BLaER1 treated with 17β-estradiol and CSF1 and Interleukin-3, amounts not matched to agents 10 nM and 100 nM (cell line): ENCODE results near the gene EIF2D.

Experiments used
- H3K27ac ChIP-seq, 11 experiments: shearing (Covaris generic); formaldehyde crosslinking; 2 replicates each; pipeline ENCODE4 v1.8.1; 2022
- H3K27me3 ChIP-seq, 11 experiments: shearing (Covaris generic); formaldehyde crosslinking; 2 replicates each; pipeline ENCODE4 v1.8.1; 2022
- H3K36me3 ChIP-seq, 11 experiments: shearing (Covaris generic); formaldehyde crosslinking; 2 replicates each; pipeline ENCODE4 v1.8.1; 2022
- H3K4me1 ChIP-seq, 10 experiments: shearing (Covaris generic); formaldehyde crosslinking; 2 replicates each; pipeline ENCODE4 v1.8.1; 2022
- H3K4me2 ChIP-seq, 11 experiments: shearing (Covaris generic); formaldehyde crosslinking; 2 replicates each; pipeline ENCODE4 v1.8.1; 2022
- H3K4me3 ChIP-seq, 10 experiments: shearing (Covaris generic); formaldehyde crosslinking; 2 replicates each; pipeline ENCODE4 v1.8.1; 2022
- H3K9ac ChIP-seq, 11 experiments: shearing (Covaris generic); formaldehyde crosslinking; 2 replicates each; pipeline ENCODE4 v1.8.1; 2022
- H3K9me3 ChIP-seq, 11 experiments: shearing (Covaris generic); formaldehyde crosslinking; replicated peaks in 1 of 11; 2 replicates each; pipeline ENCODE4 v1.8.1; 2022
- H4K20me1 ChIP-seq, 11 experiments: shearing (Covaris generic); formaldehyde crosslinking; 2 replicates each; pipeline ENCODE4 v1.8.1; 2022
- Cebpa-rat ChIP-seq, 11 experiments: shearing (Covaris generic); IDR thresholded peaks; 2 replicates each; pipeline ENCODE4 v1.8.1; 2022

Gene EIF2D

GRCh38 chr1:206589206-206589605 lies 23.1 kb downstream of the EIF2D start:
- peak overlapping the region in 3 of 11 experiments; percentile 9 to 27 (median 16); a peak in 2 of 22 replicates for H3K4me2 ChIP-seq
- no peak for TF ChIP-seq Cebpa-rat (IDR thresholded peaks at IDR 0.05)
- H3K4me3 ChIP-seq = no peak overlapping the region
- peak overlapping the region in 1 of 11 experiments; percentile 5; a peak in 1 of 22 replicates for H3K9ac ChIP-seq
- H3K4me1 ChIP-seq = peaks cover 0 to 28% (median 7%) of the 10 kb centered on the region in 10 experiments; a peak in 10 of 20 replicates
- H3K27ac ChIP-seq = no peak overlapping the region
- H3K9me3 ChIP-seq = no peaks in the 10 kb centered on the region
- peaks cover 2 to 80% (median 34%) of the 10 kb centered on the region in 11 experiments; a peak in 15 of 22 replicates for H4K20me1 ChIP-seq
- H3K36me3 ChIP-seq = peaks cover 88 to 100% (median 100%) of the 10 kb centered on the region in 11 experiments
- H3K27me3 ChIP-seq = no peaks in the 10 kb centered on the region

GRCh38 chr1:206588492-206588891 lies 23.8 kb downstream of the EIF2D start:
- H3K4me1 ChIP-seq = peaks cover 1 to 32% (median 8%) of the 10 kb centered on the region in 10 experiments; a peak in 18 of 20 replicates
- H4K20me1 ChIP-seq = peaks cover 7 to 87% (median 40%) of the 10 kb centered on the region in 11 experiments; a peak in 16 of 22 replicates
- no peak overlapping the region for H3K4me3 ChIP-seq
- H3K4me2 ChIP-seq = no peak overlapping the region
- H3K9ac ChIP-seq = no peak overlapping the region; a peak in 1 of 22 replicates
- H3K27ac ChIP-seq = no peak overlapping the region
- no peaks in the 10 kb centered on the region for H3K9me3 ChIP-seq
- no peaks in the 10 kb centered on the region for H3K27me3 ChIP-seq
- peaks cover 85 to 100% (median 100%) of the 10 kb centered on the region in 11 experiments for H3K36me3 ChIP-seq
- no peak for TF ChIP-seq Cebpa-rat (IDR thresholded peaks at IDR 0.05)

- H3K4me1 ChIP-seq = peaks cover 7 to 38% (median 14%) of the 10 kb centered on the region in 10 experiments
- H3K9me3 ChIP-seq = no peaks in the 10 kb centered on the region
- H3K27ac ChIP-seq = 0 out of 22 replicates have a peak overlapping the region, but pooled peaks of 1 of the 11 experiments have one; percentile 13
- no peak overlapping the region for H3K4me2 ChIP-seq
- no peak overlapping the region for H3K9ac ChIP-seq
- H3K27me3 ChIP-seq = no peaks in the 10 kb centered on the region
- H4K20me1 ChIP-seq = peaks cover 12 to 93% (median 46%) of the 10 kb centered on the region in 11 experiments; a peak in 17 of 22 replicates
- no peak overlapping the region for H3K4me3 ChIP-seq
- H3K36me3 ChIP-seq = peaks cover 85 to 100% (median 100%) of the 10 kb centered on the region in 11 experiments
- TF ChIP-seq Cebpa-rat (IDR thresholded peaks at IDR 0.05) = no peak
Observed at GRCh38 chr1:206587904-206588303, 24.4 kb downstream of the EIF2D start.

GRCh38 chr1:206586501-206587445 lies 25.5 kb downstream of the EIF2D start:
- Histone ChIP-seq H3K4me2 (no peak overlapping the region), H3K36me3 (peaks cover 81 to 100% (median 96%) of the 10 kb centered on the region in 11 experiments), H3K27me3 (no peaks in the 10 kb centered on the region), H4K20me1 (peaks cover 17 to 99% (median 56%) of the 10 kb centered on the region in 11 experiments; a peak in 18 of 22 replicates), H3K9ac (no peak overlapping the region), H3K4me3 (no peak overlapping the region), H3K9me3 (no peaks in the 10 kb centered on the region), H3K4me1 (peaks cover 18 to 49% (median 25%) of the 10 kb centered on the region in 10 experiments), H3K27ac (no peak overlapping the region)
- TF ChIP-seq Cebpa-rat (IDR thresholded peaks at IDR 0.05) = no peak

- no peak overlapping the region for H3K4me3 ChIP-seq
- no peaks in the 10 kb centered on the region for H3K9me3 ChIP-seq
- TF ChIP-seq Cebpa-rat (IDR thresholded peaks at IDR 0.05) = no peak
- no peaks in the 10 kb centered on the region for H3K27me3 ChIP-seq
- H3K9ac ChIP-seq = peak overlapping the region in 3 of 11 experiments; percentile 5 to 17 (median 8); a peak in 1 of 22 replicates
- peaks cover 38 to 58% (median 40%) of the 10 kb centered on the region in 10 experiments for H3K4me1 ChIP-seq
- H4K20me1 ChIP-seq = peaks cover 17 to 79% (median 59%) of the 10 kb centered on the region in 11 experiments; a peak in 18 of 22 replicates
- peaks cover 69 to 86% (median 76%) of the 10 kb centered on the region in 11 experiments for H3K36me3 ChIP-seq
- H3K4me2 ChIP-seq = no peak overlapping the region
- H3K27ac ChIP-seq = peak overlapping the region in 1 of 11 experiments; percentile 2; a peak in 1 of 22 replicates
Observed at GRCh38 chr1:206584683-206585082, 27.6 kb downstream of the EIF2D start.

- H3K4me2 ChIP-seq = peak overlapping the region in 9 of 11 experiments; percentile 87 to 99 (median 96); a peak in 10 of 22 replicates
- H3K27me3 ChIP-seq = no peaks in the 10 kb centered on the region
- H4K20me1 ChIP-seq = peaks cover 17 to 73% (median 59%) of the 10 kb centered on the region in 11 experiments; a peak in 18 of 22 replicates
- peaks cover 63 to 80% (median 69%) of the 10 kb centered on the region in 11 experiments for H3K36me3 ChIP-seq
- TF ChIP-seq Cebpa-rat (IDR thresholded peaks at IDR 0.05) = no peak
- peak overlapping the region in 3 of 11 experiments; percentile 28 to 80 (median 72); a peak in 6 of 22 replicates for H3K9ac ChIP-seq
- no peaks in the 10 kb centered on the region for H3K9me3 ChIP-seq
- H3K4me3 ChIP-seq = no peak overlapping the region
- peaks cover 45 to 58% (median 46%) of the 10 kb centered on the region in 10 experiments for H3K4me1 ChIP-seq
- peak overlapping the region in 8 of 11 experiments; percentile 43 to 96 (median 95); a peak in 12 of 22 replicates for H3K27ac ChIP-seq
Observed at GRCh38 chr1:206583707-206584648, 28.3 kb downstream of the EIF2D start.

- Histone ChIP-seq H3K27me3 (no peaks in the 10 kb centered on the region), H3K27ac (peak overlapping the region in 10 of 11 experiments; percentile 20 to 96 (median 93); a peak in 19 of 22 replicates), H3K36me3 (peaks cover 55 to 77% (median 61%) of the 10 kb centered on the region in 11 experiments), H3K9ac (peak overlapping the region in 6 of 11 experiments; percentile 16 to 80 (median 58); a peak in 10 of 22 replicates), H3K4me2 (peak overlapping the region; percentile 87 to 99 (median 96)), H3K9me3 (no peaks in the 10 kb centered on the region), H3K4me1 (peaks cover 53 to 59% (median 54%) of the 10 kb centered on the region in 10 experiments), H3K4me3 (no peak overlapping the region), H4K20me1 (peaks cover 17 to 65% (median 53%) of the 10 kb centered on the region in 11 experiments; a peak in 18 of 22 replicates)
- no peak for TF ChIP-seq Cebpa-rat (IDR thresholded peaks at IDR 0.05)
Observed at GRCh38 chr1:206582971-206583706, 29.1 kb downstream of the EIF2D start.
